ENCODE data around the gene BBX.

- no peak for TF ChIP-seq POLR2A (IDR thresholded peaks at IDR 0.05)
- no peak for TF ChIP-seq CTCF (IDR thresholded peaks at IDR 0.05)
Observed at GRCh38 chr3:107612664-107613084, 89.9 kb downstream of the BBX start.

Data from thyroid gland (tissue), 4 donors.